GM21423 (cell line): ENCODE measurements around the gene PLXNB2.

Experiments used
- ATAC-seq: cut with Tn5 transposase; IDR thresholded peaks from one replicate; pipeline ENCODE4 v1.9.1; 2021; ENCODE audit warnings: mild to moderate bottlenecking, moderate library complexity; ENCODE audit not compliant: unreplicated experiment

The PLXNB2 gene

DNA sequence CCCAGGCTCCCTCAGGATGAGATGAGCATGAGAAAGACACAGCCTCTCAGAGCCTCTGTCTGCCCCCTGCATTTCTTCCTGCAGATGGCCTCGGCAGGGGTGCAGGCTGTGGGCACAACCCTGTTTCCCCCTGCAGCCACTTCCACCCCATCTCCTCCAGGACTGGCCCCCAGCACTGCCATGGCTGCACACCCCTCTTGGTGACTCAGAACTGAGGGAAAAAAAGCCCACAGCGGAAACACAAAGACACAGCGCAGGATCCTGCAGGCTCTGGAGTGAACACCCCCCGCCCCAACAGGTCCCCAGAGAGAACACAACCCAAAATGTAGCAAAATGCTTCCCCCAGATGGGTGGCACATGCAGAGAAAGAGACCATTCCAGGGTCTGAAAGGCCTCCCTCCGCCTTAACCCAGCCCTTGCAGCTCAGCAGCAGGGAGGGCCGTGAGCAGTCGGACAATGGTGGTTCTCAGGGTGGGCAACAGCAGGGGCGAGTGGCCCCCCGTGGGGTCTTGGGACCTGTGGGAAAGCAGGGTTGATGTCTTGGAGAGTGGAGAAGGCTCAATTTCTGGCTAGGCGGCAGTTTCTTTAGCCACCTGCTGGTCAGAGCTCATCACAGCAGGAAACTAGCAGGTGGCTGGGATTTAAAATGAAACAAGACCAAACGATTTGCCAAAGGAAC, 70.6 kb downstream of the PLXNB2 start:
- no peak for ATAC-seq

DNA sequence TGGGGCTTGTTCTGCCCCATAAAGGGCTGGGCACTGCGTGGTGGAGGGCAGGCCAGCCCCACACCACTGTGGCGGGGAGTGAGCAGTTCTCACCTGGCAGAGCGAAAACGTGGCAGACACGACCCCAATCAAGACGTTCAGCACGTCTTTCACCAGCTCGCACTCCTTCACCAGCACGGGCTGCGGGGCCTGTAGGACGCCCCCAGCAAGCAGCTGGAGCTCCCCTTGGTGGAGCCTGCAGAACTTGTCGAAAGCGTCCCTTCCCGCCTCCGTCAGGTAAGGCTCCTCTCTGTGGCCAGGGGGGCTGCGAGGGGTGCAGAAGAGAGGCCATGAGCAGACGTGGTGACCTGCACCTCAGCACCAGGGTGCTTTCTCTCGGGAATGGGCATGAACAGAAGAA, 74.2 kb downstream of the PLXNB2 start:
- ATAC-seq = no peak

DNA sequence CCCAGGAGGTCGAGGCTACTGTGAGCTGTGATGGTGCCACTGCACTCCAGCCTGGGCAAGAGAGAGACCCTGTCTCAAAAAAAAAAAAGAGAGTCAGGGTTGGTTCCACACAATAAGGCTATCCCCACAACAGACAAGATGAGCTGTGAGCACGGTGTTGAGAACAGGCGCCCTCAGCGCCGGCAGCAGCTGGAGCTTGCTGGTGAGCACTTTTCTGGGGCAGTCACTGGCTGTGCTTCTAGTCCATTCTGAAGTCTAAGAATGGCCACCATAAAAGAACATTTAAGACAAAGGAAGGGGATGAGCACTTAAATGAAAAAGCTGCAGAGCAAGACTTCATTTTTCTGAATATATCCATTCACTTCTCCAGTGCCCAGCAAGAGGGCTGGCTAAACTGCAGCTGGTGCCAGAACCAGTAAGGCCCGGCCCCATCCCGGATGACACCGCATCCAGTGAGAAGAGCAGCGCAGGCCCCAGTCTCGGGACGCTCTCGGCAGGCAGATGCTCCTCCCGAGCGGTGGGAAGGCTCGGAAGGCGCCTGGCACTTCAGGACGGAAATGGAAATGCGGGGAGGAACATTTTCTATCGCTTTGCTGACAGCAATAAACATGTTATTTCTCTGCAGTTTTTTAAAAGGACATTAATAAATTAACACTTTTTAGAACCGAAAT, 74.8 kb downstream of the PLXNB2 start:
- no peak for ATAC-seq

DNA sequence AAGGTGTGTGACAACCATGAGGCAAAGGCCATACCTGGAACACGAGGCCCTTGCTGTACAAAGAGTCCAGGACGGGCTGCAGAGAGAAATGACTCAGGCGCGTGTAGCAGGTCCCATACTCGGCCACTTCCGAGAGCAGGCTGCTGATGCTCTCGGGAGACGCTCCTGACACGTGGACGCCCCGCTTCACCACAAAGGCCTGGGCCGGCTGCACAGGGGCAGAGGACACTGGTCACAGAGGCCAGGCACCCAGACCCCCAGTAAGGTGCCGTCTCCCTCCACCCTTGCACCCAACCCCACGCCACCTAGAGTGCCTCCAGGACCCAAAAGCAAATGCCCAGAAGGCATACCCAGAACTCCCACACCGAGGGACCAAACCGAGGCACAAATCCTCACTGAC, 78.1 kb downstream of the PLXNB2 start:
- no peak for ATAC-seq

- ATAC-seq = no peak
Observed at GRCh38 chr22:50228366-50228765, 79.1 kb downstream of the PLXNB2 start.

DNA sequence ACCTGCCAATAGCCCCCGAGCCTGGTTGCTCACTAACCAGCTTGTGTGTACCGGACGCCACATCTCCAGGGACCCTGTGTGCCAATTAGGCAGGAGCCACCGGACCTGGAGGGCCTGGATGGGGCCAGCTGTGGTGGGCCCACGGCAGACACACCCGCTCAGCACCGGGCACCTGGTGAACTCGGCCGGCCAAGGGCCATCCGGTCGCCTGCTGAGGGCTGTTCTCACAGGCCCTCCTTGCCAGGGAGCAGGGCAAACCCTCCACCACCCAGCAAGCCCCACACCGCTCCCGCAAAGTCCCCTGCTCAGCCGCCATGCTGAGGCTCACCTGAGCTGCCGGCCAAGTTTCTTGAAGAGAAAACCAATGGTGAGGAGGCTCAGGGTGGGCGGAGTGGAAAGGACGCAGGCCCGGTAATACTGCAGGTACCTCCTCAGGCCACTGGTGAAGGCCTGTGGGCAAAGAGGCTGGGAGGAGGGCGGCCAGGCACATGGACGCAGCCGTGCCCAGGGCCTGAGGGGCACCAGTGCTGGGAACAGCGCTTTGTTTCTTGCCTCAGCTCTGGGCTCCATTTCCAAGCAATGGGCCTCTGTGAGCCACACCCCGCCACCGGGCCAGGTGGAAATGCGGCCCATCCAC, 79.7 kb downstream of the PLXNB2 start:
- ATAC-seq = no peak

GRCh38 chr22:50226875-50227165, 80.6 kb downstream of the PLXNB2 start:
- no peak for ATAC-seq

GRCh38 chr22:50226063-50226874, 81.2 kb downstream of the PLXNB2 start:
- no peak for ATAC-seq

DNA sequence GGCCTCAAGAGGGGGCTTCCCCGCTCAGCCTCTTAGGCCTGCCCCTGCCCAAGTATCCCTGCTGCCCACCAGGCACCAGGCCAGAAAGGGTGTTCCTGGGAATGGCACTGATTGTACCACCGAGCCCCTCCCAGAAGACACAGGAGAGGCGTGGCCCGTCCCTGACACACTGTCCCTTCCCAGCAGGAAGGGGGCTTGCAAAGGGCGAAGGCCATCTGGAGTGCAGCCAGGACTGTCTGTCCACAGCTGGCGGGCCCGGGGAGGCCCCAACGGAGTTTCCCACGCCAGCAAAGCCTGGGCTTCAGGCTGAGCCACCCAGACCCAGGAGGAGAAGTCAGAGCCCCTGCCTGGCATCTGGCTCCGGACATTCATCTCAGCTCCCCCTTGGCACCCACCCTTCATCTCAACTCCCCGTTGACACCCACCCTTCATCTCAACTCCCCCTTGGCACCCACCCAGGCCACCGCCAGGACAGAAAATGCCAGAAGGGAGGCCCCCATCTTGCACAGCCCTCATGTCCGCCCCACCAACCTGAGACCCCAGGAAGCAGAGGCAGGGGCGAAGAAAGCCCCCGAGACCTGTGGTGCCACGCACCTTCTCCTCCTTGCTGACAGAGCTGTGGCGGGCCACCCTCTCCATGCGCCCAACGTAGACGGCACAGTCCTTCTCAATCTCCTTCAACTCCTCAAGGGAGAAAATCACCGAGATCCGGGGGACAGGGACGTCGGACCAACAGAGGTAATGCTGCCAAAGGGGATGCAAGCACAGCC, 82.1 kb downstream of the PLXNB2 start:
- ATAC-seq = no peak
